Neural cell (in vitro differentiated cells): Measurements from ENCODE around the gene DLG2. TPM values are rescaled to one million over a fixed set of nuclear protein-coding genes. Genes with fewer than 3 reads are reported as not detected.
"Not testable (repeated sequence)": the region's sequence is repeated elsewhere in the genome, so short reads cannot be mapped to it uniquely, and the experiment has no call there.

Experiments
- H2AFZ ChIP-seq: fragments of 200-600, 300-800 bp; sonication (generic), shearing (Covaris generic); 2 replicates; pipeline ENCODE4 v1.6.0; 2014; ENCODE audit warnings: low read depth, mild to moderate bottlenecking, antibody characterized with exemption, low read length, moderate library complexity
- H3F3A ChIP-seq: fragments of 200-600 bp; shearing (Covaris generic); 2 replicates; pipeline ENCODE4 v1.6.1; 2016; ENCODE audit warnings: mild to moderate bottlenecking, moderate library complexity, mixed read lengths, antibody characterized with exemption, low read length; ENCODE audit not compliant: insufficient read depth, poor library complexity, severe bottlenecking
- H3K27ac ChIP-seq: fragments of 200-600, 300-800 bp; sonication (generic), shearing (Covaris generic); 2 replicates; pipeline ENCODE4 v1.5.1; 2014; ENCODE audit warnings: mild to moderate bottlenecking, low read length, moderate library complexity
- H3K27me3 ChIP-seq: fragments of 300-800, 200-600 bp; sonication (generic), shearing (Covaris generic); 2 replicates; pipeline ENCODE4 v1.6.0; 2014; ENCODE audit warnings: mild to moderate bottlenecking, low read depth, low read length, moderate library complexity; ENCODE audit not compliant: insufficient read depth
- H3K36me3 ChIP-seq: fragments of 300-800, 200-600 bp; sonication (generic), shearing (Covaris generic); 2 replicates; pipeline ENCODE4 v1.5.1; 2014; ENCODE audit warnings: mild to moderate bottlenecking, antibody characterized with exemption, low read length, moderate library complexity; ENCODE audit not compliant: insufficient read depth
- H3K4me2 ChIP-seq: fragments of 300-800, 200-600 bp; sonication (generic), shearing (Covaris generic); 2 replicates; pipeline ENCODE4 v1.6.0; 2014; ENCODE audit warnings: mild to moderate bottlenecking, low read length
- H3K4me3 ChIP-seq: fragments of 300-800, 200-600 bp; sonication (generic), shearing (Covaris generic); 2 replicates; pipeline ENCODE4 v1.5.1; 2014; ENCODE audit warnings: mild to moderate bottlenecking, low read length, moderate library complexity
- H3K79me2 ChIP-seq: fragments of 200-600 bp; shearing (Covaris generic); replicated peaks from 2 replicates; pipeline ENCODE4 v1.6.0; 2014; ENCODE audit warnings: mild to moderate bottlenecking, low read length, moderate library complexity; ENCODE audit not compliant: insufficient read depth
- H3K9ac ChIP-seq: fragments of 300-800, 200-600 bp; sonication (generic), shearing (Covaris generic); 2 replicates; pipeline ENCODE4 v1.6.1; 2016; ENCODE audit warnings: mild to moderate bottlenecking, low read length, mixed read lengths
- H3K9me2 ChIP-seq: fragments of 200-600 bp; shearing (Covaris generic); 2 replicates; pipeline ENCODE4 v1.6.1; 2016; ENCODE audit warnings: mild to moderate bottlenecking, low read length, mixed read lengths; ENCODE audit not compliant: insufficient read depth
- H3K9me3 ChIP-seq: fragments of 200-600, 300-800 bp; sonication (generic), shearing (Covaris generic); 2 replicates; pipeline ENCODE4 v1.6.1; 2016; ENCODE audit warnings: mild to moderate bottlenecking, mixed run types, low read length, moderate library complexity, mixed read lengths
- H4K20me1 ChIP-seq: fragments of 200-600 bp; shearing (Covaris generic); 2 replicates; pipeline ENCODE4 v1.6.1; 2016; ENCODE audit warnings: mild to moderate bottlenecking, mixed run types; ENCODE audit not compliant: insufficient read depth
- EP300 ChIP-seq: fragments of 450-650 bp; conservative IDR thresholded peaks from 2 replicates; pipeline ENCODE4 v1.6.1; 2014; ENCODE audit warnings: antibody characterized with exemption, mild to moderate bottlenecking, moderate library complexity; ENCODE audit not compliant: poor library complexity, severe bottlenecking
- EZH2 ChIP-seq: fragments of 200-600, 300-800 bp; shearing (Covaris generic), sonication (generic); IDR thresholded peaks from 2 replicates; pipeline ENCODE4 v1.6.1; 2014; ENCODE audit warnings: antibody characterized with exemption, low read length, borderline replicate concordance, mild to moderate bottlenecking; ENCODE audit not compliant: insufficient read depth, poor library complexity, severe bottlenecking
- MXI1 ChIP-seq: fragments of 450-650 bp; conservative IDR thresholded peaks from 2 replicates; pipeline ENCODE4 v1.6.1; 2014; ENCODE audit warnings: antibody characterized with exemption, mild to moderate bottlenecking; ENCODE audit not compliant: poor library complexity, severe bottlenecking
- POLR2AphosphoS5 ChIP-seq: IDR thresholded peaks from 2 replicates; pipeline ENCODE4 v1.6.1; 2012
- RAD21 ChIP-seq: fragments of 450-650 bp; conservative IDR thresholded peaks from 2 replicates; pipeline ENCODE4 v1.6.1; 2014; ENCODE audit warnings: antibody characterized with exemption, mild to moderate bottlenecking, moderate library complexity
- SMC3 ChIP-seq: fragments of 450-650 bp; conservative IDR thresholded peaks from 2 replicates; pipeline ENCODE4 v1.6.1; 2014; ENCODE audit warnings: antibody characterized with exemption, mild to moderate bottlenecking, moderate library complexity; ENCODE audit not compliant: poor library complexity
- TAF1 ChIP-seq: IDR thresholded peaks from 2 replicates; pipeline ENCODE4 v1.6.1; 2012; ENCODE audit warnings: low read depth
- polyA plus RNA-seq: library from polyadenylated mRNA; depleted of rRNA; stranded (reverse); fragments of >200 nt; gene quantifications from 2 replicates; pipeline ENCODE4 v1.2.3, GENCODE V29; 2014
- TF ChIP-seq, protein P1 (sequence below): IDR thresholded peaks from 2 replicates; pipeline ENCODE4 v1.6.1; 2012; ENCODE audit warnings: borderline replicate concordance
- TF ChIP-seq, protein P2 (sequence below): fragments of 450-650 bp; IDR thresholded peaks from 2 replicates; pipeline ENCODE4 v1.5.1; 2014; ENCODE audit warnings: antibody characterized with exemption, mild to moderate bottlenecking, moderate library complexity; ENCODE audit not compliant: poor library complexity, severe bottlenecking

The DLG2 gene
- polyA plus RNA-seq, 1 donor from 2014 or later, result 179 TPM

DNA sequence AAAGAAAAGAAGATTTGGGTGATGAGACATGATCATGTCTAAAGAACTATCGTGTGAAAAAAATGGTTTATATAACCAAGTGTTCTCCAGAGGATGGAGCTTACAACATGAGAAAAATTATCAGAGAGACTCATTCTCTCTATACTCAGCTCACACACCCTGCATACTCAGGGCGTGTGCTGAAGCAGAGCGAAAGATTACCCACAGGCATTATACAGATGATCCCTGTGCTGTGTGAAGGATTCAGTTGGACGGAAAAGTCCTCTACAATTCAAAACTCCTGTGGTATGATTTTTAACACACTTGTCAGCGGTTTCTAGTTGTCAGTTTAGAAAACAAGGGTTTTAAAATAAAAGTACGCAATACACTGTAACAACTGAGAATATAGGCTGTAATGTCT, 267.3 kb downstream of the DLG2 start:
- no peak overlapping the region for H3K9ac ChIP-seq
- TF ChIP-seq EZH2 (no peak), MXI1 (no peak), SMC3 (no peak), TAF1 (no peak), RAD21 (no peak), EP300 (no peak), POLR2AphosphoS5 (no peak)
- TF ChIP-seq, protein P1, sequence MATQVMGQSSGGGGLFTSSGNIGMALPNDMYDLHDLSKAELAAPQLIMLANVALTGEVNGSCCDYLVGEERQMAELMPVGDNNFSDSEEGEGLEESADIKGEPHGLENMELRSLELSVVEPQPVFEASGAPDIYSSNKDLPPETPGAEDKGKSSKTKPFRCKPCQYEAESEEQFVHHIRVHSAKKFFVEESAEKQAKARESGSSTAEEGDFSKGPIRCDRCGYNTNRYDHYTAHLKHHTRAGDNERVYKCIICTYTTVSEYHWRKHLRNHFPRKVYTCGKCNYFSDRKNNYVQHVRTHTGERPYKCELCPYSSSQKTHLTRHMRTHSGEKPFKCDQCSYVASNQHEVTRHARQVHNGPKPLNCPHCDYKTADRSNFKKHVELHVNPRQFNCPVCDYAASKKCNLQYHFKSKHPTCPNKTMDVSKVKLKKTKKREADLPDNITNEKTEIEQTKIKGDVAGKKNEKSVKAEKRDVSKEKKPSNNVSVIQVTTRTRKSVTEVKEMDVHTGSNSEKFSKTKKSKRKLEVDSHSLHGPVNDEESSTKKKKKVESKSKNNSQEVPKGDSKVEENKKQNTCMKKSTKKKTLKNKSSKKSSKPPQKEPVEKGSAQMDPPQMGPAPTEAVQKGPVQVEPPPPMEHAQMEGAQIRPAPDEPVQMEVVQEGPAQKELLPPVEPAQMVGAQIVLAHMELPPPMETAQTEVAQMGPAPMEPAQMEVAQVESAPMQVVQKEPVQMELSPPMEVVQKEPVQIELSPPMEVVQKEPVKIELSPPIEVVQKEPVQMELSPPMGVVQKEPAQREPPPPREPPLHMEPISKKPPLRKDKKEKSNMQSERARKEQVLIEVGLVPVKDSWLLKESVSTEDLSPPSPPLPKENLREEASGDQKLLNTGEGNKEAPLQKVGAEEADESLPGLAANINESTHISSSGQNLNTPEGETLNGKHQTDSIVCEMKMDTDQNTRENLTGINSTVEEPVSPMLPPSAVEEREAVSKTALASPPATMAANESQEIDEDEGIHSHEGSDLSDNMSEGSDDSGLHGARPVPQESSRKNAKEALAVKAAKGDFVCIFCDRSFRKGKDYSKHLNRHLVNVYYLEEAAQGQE, result no peak
- TF ChIP-seq, protein P2, sequence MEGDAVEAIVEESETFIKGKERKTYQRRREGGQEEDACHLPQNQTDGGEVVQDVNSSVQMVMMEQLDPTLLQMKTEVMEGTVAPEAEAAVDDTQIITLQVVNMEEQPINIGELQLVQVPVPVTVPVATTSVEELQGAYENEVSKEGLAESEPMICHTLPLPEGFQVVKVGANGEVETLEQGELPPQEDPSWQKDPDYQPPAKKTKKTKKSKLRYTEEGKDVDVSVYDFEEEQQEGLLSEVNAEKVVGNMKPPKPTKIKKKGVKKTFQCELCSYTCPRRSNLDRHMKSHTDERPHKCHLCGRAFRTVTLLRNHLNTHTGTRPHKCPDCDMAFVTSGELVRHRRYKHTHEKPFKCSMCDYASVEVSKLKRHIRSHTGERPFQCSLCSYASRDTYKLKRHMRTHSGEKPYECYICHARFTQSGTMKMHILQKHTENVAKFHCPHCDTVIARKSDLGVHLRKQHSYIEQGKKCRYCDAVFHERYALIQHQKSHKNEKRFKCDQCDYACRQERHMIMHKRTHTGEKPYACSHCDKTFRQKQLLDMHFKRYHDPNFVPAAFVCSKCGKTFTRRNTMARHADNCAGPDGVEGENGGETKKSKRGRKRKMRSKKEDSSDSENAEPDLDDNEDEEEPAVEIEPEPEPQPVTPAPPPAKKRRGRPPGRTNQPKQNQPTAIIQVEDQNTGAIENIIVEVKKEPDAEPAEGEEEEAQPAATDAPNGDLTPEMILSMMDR, result no peak
- no peaks in the 10 kb centered on the region for H3K27me3 ChIP-seq
- no peaks in the 10 kb centered on the region for H4K20me1 ChIP-seq
- no peaks in the 10 kb centered on the region for H3K79me2 ChIP-seq
- no peaks in the 10 kb centered on the region for H3K36me3 ChIP-seq
- H2AFZ ChIP-seq, result no peak overlapping the region
- H3K4me3 ChIP-seq, result no peak overlapping the region
- no peak overlapping the region for H3K27ac ChIP-seq
- no peaks in the 10 kb centered on the region for H3K9me2 ChIP-seq
- no peaks in the 10 kb centered on the region for H3F3A ChIP-seq
- no peaks in the 10 kb centered on the region for H3K9me3 ChIP-seq
- H3K4me2 ChIP-seq, result no peak overlapping the region

DNA sequence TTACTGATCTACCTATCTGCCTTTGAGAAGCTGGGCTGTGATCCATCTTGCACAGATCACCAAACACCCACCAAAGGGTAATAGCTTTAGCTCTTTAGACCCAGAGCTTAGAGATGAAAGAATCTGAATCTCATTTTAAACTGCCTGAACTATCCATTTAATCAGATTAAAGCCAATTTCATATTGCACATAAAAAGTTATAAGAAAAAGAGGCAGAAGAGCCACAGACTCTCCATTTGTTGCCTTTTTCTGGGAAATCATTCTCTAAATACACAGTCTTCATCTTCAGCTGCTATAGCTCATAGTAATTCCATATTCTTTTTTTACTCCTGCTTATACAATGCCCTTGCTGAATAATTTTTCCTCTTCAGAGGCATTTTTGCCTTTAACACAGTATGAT, 271.2 kb downstream of the DLG2 start:
- TF ChIP-seq EZH2, result no peak
- TF ChIP-seq, protein P1, result no peak
- TF ChIP-seq SMC3, result no peak
- TF ChIP-seq, protein P2, result no peak
- no peak for TF ChIP-seq EP300
- no peak for TF ChIP-seq RAD21
- no peak for TF ChIP-seq POLR2AphosphoS5
- TF ChIP-seq TAF1, result no peak
- TF ChIP-seq MXI1, result no peak
- no peaks in the 10 kb centered on the region for H4K20me1 ChIP-seq
- no peaks in the 10 kb centered on the region for H3K27me3 ChIP-seq
- no peaks in the 10 kb centered on the region for H3K9me2 ChIP-seq
- no peak overlapping the region for H2AFZ ChIP-seq
- no peaks in the 10 kb centered on the region for H3K36me3 ChIP-seq
- H3K4me2 ChIP-seq, result no peak overlapping the region
- no peaks in the 10 kb centered on the region for H3F3A ChIP-seq
- no peaks in the 10 kb centered on the region for H3K9me3 ChIP-seq
- no peak overlapping the region for H3K4me3 ChIP-seq
- H3K79me2 ChIP-seq, result no peaks in the 10 kb centered on the region
- H3K27ac ChIP-seq, result no peak overlapping the region
- H3K9ac ChIP-seq, result no peak overlapping the region

DNA sequence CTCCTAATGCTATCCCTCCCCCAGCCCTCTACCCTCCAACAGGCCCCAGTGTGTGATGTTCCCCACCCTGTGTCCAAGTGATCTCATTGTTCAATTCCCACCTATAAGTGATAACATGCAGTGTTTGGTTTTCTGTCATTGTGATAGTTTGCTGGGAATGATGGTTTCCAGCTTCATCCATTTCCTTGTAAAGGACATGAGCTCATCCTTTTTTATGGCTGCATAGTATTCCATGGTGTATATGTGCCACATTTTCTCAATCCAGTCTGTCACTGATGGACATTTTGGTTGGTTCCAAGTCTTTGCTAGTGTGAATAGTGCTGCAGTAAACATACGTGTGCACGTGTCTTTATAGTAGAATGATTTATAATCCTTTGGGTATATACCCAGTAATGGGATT, 277.6 kb downstream of the DLG2 start:
- not testable (repeated sequence) for H3K9ac ChIP-seq, H3K4me2 ChIP-seq, H3K9me3 ChIP-seq, H3K79me2 ChIP-seq, H2AFZ ChIP-seq, H3K4me3 ChIP-seq, H3K27me3 ChIP-seq, H4K20me1 ChIP-seq, H3F3A ChIP-seq, H3K36me3 ChIP-seq, H3K9me2 ChIP-seq, H3K27ac ChIP-seq
